H1 (cell line): ENCODE data around the gene OBP2B. TPM values are rescaled to one million over a fixed set of nuclear protein-coding genes. Genes with fewer than 3 reads are reported as not detected.
"Not testable (repeated sequence)": the region's sequence is repeated elsewhere in the genome, so short reads cannot be mapped to it uniquely, and the experiment has no call there.

Source experiments
- CTCF ChIA-PET: fragments of 300-600 bp; sonication (Branson Sonifier 250); formaldehyde crosslinking; loops from one replicate; lab custom pipeline; 2021; ENCODE audit not compliant: partially characterized antibody; lab: Charles Lee
- POLR2A ChIA-PET: fragments of 300-600 bp; sonication (Branson Sonifier 250); formaldehyde crosslinking; loops from one replicate; lab custom pipeline; 2021; ENCODE audit warnings: inconsistent platforms; ENCODE audit not compliant: partially characterized antibody; lab: Charles Lee
- DNase-seq, 2 experiments: peaks; one replicate each; pipeline versions ENCODE4 v3.0.0 to v3.0.0-alpha.2; 2010 to 2022; ENCODE audit warnings: low spot score in 2 of 2, low read depth in 1 of 2, mixed read lengths in 1 of 2
- FAIRE-seq: peaks from 2 replicates; lab custom pipeline; 2011; peaks lifted over from hg19 to GRCh38; lab: Jason Lieb, UNC
- H2AFZ ChIP-seq: 2 replicates; pipeline ENCODE4 v1.8.1; 2012; ENCODE audit warnings: low read length, inconsistent platforms
- H2AK5ac ChIP-seq: 2 replicates; pipeline ENCODE4 v1.6.1; 2013; ENCODE audit warnings: low read depth, low read length
- H2BK120ac ChIP-seq: replicated peaks from 2 replicates; pipeline ENCODE3; 2013; ENCODE audit warnings: low read depth, low read length, inconsistent platforms
- H2BK12ac ChIP-seq: 2 replicates; pipeline ENCODE4 v1.6.1; 2013; ENCODE audit warnings: low read depth, low read length
- H2BK15ac ChIP-seq: 2 replicates; pipeline ENCODE4 v1.6.1; 2013; ENCODE audit warnings: low read length
- H2BK20ac ChIP-seq: 2 replicates; pipeline ENCODE4 v1.6.1; 2013; ENCODE audit warnings: low read length
- H2BK5ac ChIP-seq: 2 replicates; pipeline ENCODE4 v1.6.1; 2013; ENCODE audit warnings: low read depth, low read length
- H3K14ac ChIP-seq: 2 replicates; pipeline ENCODE4 v1.6.1; 2013; ENCODE audit warnings: inconsistent platforms; ENCODE audit not compliant: insufficient read length
- H3K18ac ChIP-seq: 2 replicates; pipeline ENCODE4 v1.6.1; 2013; ENCODE audit warnings: low read length; ENCODE audit errors: extremely low read depth
- H3K23ac ChIP-seq: 2 replicates; pipeline ENCODE4 v1.6.1; 2013; ENCODE audit warnings: inconsistent platforms; ENCODE audit not compliant: insufficient read length
- H3K23me2 ChIP-seq: 2 replicates; pipeline ENCODE4 v1.6.1; 2013; ENCODE audit warnings: low read depth, low read length
- H3K27ac ChIP-seq: 2 replicates; pipeline ENCODE4 v1.6.1; 2011; ENCODE audit warnings: low read depth, low read length, inconsistent platforms
- H3K27me3 ChIP-seq, 4 experiments: replicated peaks in 1 of 4; 1 replicate in 1 of 4; 2 replicates in 3 of 4; pipeline versions ENCODE4 v1.6.1 to v1.8.1; 2011 to 2013; ENCODE audit warnings: low read length in 3 of 4, mild to moderate bottlenecking in 3 of 4, inconsistent platforms in 2 of 4, mixed read lengths in 2 of 4, moderate library complexity in 1 of 4; ENCODE audit not compliant: control insufficient read depth in 3 of 4, insufficient read depth in 3 of 4; ENCODE audit errors: extremely low read depth in 1 of 4
- H3K36me3 ChIP-seq, 4 experiments: 2 replicates each; pipeline versions ENCODE4 v1.6.1 to v1.8.1; 2011 to 2013; ENCODE audit warnings: mild to moderate bottlenecking in 4 of 4, low read length in 3 of 4, moderate library complexity in 2 of 4, control low read depth in 1 of 4, inconsistent platforms in 1 of 4; ENCODE audit not compliant: insufficient read depth in 4 of 4, control insufficient read depth in 2 of 4
- H3K4ac ChIP-seq: replicated peaks from 2 replicates; pipeline ENCODE3; 2013; ENCODE audit warnings: low read length, low read depth, mixed read lengths, inconsistent platforms; ENCODE audit not compliant: insufficient read length
- H3K4me1 ChIP-seq, 4 experiments: replicated peaks in 1 of 4; 1 replicate in 1 of 4; 2 replicates in 3 of 4; pipeline versions ENCODE4 v1.6.1 to v1.8.1; 2011 to 2013; ENCODE audit warnings: low read length in 3 of 4, inconsistent platforms in 2 of 4, mixed read lengths in 1 of 4; ENCODE audit not compliant: insufficient read depth in 4 of 4, control insufficient read depth in 3 of 4
- H3K4me2 ChIP-seq, 2 experiments: 2 replicates each; pipeline versions ENCODE4 v1.6.1 to v1.8.1; 2011 to 2013; ENCODE audit warnings: low read depth in 2 of 2, low read length in 2 of 2, control low read depth in 1 of 2, inconsistent platforms in 1 of 2, mild to moderate bottlenecking in 1 of 2; ENCODE audit not compliant: insufficient read depth in 1 of 2
- H3K4me3 ChIP-seq, 4 experiments: fragments of 200-600, 300-600 bp in 1 of 4; sonication (generic), shearing (Covaris generic), sonication (Bioruptor Twin) in 1 of 4; 2 replicates each; pipeline versions ENCODE4 v1.5.1 to v1.8.1; 2011 to 2016; ENCODE audit warnings: low read length in 4 of 4, low read depth in 3 of 4, control low read depth in 2 of 4, inconsistent platforms in 2 of 4, mild to moderate bottlenecking in 2 of 4, mixed read lengths in 1 of 4, moderate library complexity in 1 of 4; ENCODE audit not compliant: insufficient read depth in 2 of 4; ENCODE audit errors: extremely low read depth in 1 of 4
- H3K56ac ChIP-seq: replicated peaks from 2 replicates; pipeline ENCODE3; 2013; ENCODE audit warnings: low read depth, mild to moderate bottlenecking, mixed read lengths, low read length, inconsistent platforms; ENCODE audit not compliant: insufficient read length
- H3K79me1 ChIP-seq: 2 replicates; pipeline ENCODE4 v1.6.1; 2013; ENCODE audit warnings: low read depth, low read length, control low read depth
- H3K79me2 ChIP-seq, 2 experiments: 2 replicates each; pipeline versions ENCODE4 v1.6.1 to v1.8.1; 2012 to 2013; ENCODE audit warnings: low read length in 2 of 2, mild to moderate bottlenecking in 2 of 2, inconsistent platforms in 1 of 2; ENCODE audit not compliant: insufficient read depth in 2 of 2, control insufficient read depth in 1 of 2
- H3K9ac ChIP-seq, 4 experiments: replicated peaks in 1 of 4; 1 replicate in 1 of 4; 2 replicates in 3 of 4; pipeline versions ENCODE4 v1.6.1 to v1.8.1; 2011 to 2013; ENCODE audit warnings: low read depth in 3 of 4, low read length in 3 of 4, control low read depth in 2 of 4, mild to moderate bottlenecking in 2 of 4, moderate library complexity in 2 of 4, inconsistent platforms in 1 of 4; ENCODE audit errors: extremely low read depth in 1 of 4
- H3K9me3 ChIP-seq, 2 experiments: 2 replicates each; pipeline versions ENCODE4 v1.6.1 to v1.8.1; 2012 to 2013; ENCODE audit warnings: mild to moderate bottlenecking in 2 of 2, moderate library complexity in 2 of 2, control low read depth in 1 of 2, inconsistent platforms in 1 of 2, low read depth in 1 of 2, low read length in 1 of 2, mixed read lengths in 1 of 2; ENCODE audit not compliant: insufficient read depth in 2 of 2
- H4K20me1 ChIP-seq, 2 experiments: replicated peaks in 1 of 2; 2 replicates each; pipeline versions ENCODE3 to v1.8.1; 2011 to 2013; ENCODE audit warnings: inconsistent platforms in 2 of 2, low read length in 2 of 2, mild to moderate bottlenecking in 1 of 2; ENCODE audit not compliant: insufficient read depth in 2 of 2, control insufficient read depth in 1 of 2
- H4K5ac ChIP-seq: 2 replicates; pipeline ENCODE4 v1.6.1; 2013; ENCODE audit warnings: low read length, low read depth, mixed read lengths, inconsistent platforms; ENCODE audit not compliant: insufficient read length
- H4K8ac ChIP-seq: 2 replicates; pipeline ENCODE4 v1.8.0; 2013; ENCODE audit warnings: mild to moderate bottlenecking, moderate library complexity, low read length, inconsistent platforms; ENCODE audit not compliant: insufficient read depth; ENCODE audit errors: extremely low read depth
- H4K91ac ChIP-seq: replicated peaks from 2 replicates; pipeline ENCODE3; 2013; ENCODE audit warnings: low read length, mixed read lengths, inconsistent platforms; ENCODE audit not compliant: insufficient read length
- KDM5A ChIP-seq: fragments of 200-600 bp; IDR thresholded peaks from 2 replicates; pipeline ENCODE4 v1.7.1; 2012; ENCODE audit warnings: mild to moderate bottlenecking, low read length, inconsistent platforms, mixed read lengths
- RBBP5 ChIP-seq: IDR thresholded peaks from 2 replicates; pipeline ENCODE4 v1.7.1; 2012; ENCODE audit warnings: low read depth, mild to moderate bottlenecking, inconsistent platforms, low read length, moderate library complexity, borderline replicate concordance
- SP1 ChIP-seq: IDR thresholded peaks from 2 replicates; pipeline ENCODE4 v1.6.1; 2011; ENCODE audit warnings: low read depth, low read length
- WGBS, 2 experiments: shearing (Covaris generic) in 1 of 2; methylation state at CpG; one replicate each; pipeline versions ENCODE4 v1.1.6 to v1.1.7; 2013 to 2015; ENCODE audit warnings: low lambda C conversion rate in 2 of 2, mixed read lengths in 2 of 2, inconsistent platforms in 1 of 2, low coverage in 1 of 2, missing lambda C conversion rate in 1 of 2; ENCODE audit not compliant: insufficient replicate concordance in 2 of 2, insufficient coverage in 1 of 2, insufficient read length in 1 of 2; ENCODE audit errors: extremely low coverage in 1 of 2, missing lambda C conversion rate in 1 of 2; 5-methylcytosine and 5-hydroxymethylcytosine counted together
- polyA plus RNA-seq, 7 experiments: library from polyadenylated mRNA; depleted of rRNA in 3 of 7; stranded (reverse) in 5 of 7; unstranded in 2 of 7; fragments of >200 nt in 5 of 7; fragments of 200-250 nt in 2 of 7; gene quantifications; 1 replicate in 5 of 7; 2 replicates in 1 of 7; 4 replicates in 1 of 7; pipeline versions ENCODE4 v1.2.1 to v1.2.3, GENCODE V29; 2011 to 2013; ENCODE audit warnings: missing spikeins in 2 of 7, mixed read lengths in 2 of 7
- total RNA-seq: library from RNA; stranded (reverse); fragmentation: NEBNext Ultra II Directional; extraction: Animal tissue kit (Norgen Biotek cat#: 25700); gene quantifications from 2 replicates; pipeline ENCODE4 v1.2.1, GENCODE V29; 2021

The OBP2B gene
- total and polyA plus RNA-seq, 2 of the 8 experiments (the other 6 are each of a cell fraction or from before 2014, with no cell fraction given), result not detected

GRCh38 chr9:133237035-133237731 lies 28.1 kb upstream of the OBP2B start (continued):
- TF ChIP-seq RBBP5, result no peak
- TF ChIP-seq KDM5A, result no peak
- no peak for TF ChIP-seq SP1

- POLR2A ChIA-PET, result interaction anchor here (3.5 kb wide), 1 partner anchor 115 kb away, joined by 14 read pairs; no protein-coding TSS in a partner anchor
- not testable (repeated sequence) for H3K23ac ChIP-seq, H3K9ac ChIP-seq, DNase-seq, H2AK5ac ChIP-seq, H2BK5ac ChIP-seq, H3K4ac ChIP-seq, H2BK20ac ChIP-seq, H3K14ac ChIP-seq, H3K23me2 ChIP-seq, H2BK120ac ChIP-seq, H4K5ac ChIP-seq, H2AFZ ChIP-seq, H3K36me3 ChIP-seq, H2BK12ac ChIP-seq, H3K56ac ChIP-seq, H3K79me1 ChIP-seq, H3K4me2 ChIP-seq, H4K20me1 ChIP-seq, H2BK15ac ChIP-seq, H4K91ac ChIP-seq, H3K4me3 ChIP-seq, H3K79me2 ChIP-seq, H3K4me1 ChIP-seq, H3K9me3 ChIP-seq, FAIRE-seq, H4K8ac ChIP-seq, H3K18ac ChIP-seq, H3K27ac ChIP-seq
- peaks cover 0 to 12% (median 6%) of the 10 kb centered on the region in 4 experiments; a peak in 3 of 7 replicates for H3K27me3 ChIP-seq
- WGBS, 2 experiments, result 90% methylated on average over 18 of the region's 19 CpGs; no CpG with 5 or more reads in 1 of the 2 experiments
- CTCF ChIA-PET, result interaction anchor here (0.7 to 4.5 kb wide), 2 partner anchors 10 to 49 kb away, joined by 3 to 69 read pairs; no protein-coding TSS in a partner anchor
Measured at GRCh38 chr9:133236291-133237034, 27.4 kb upstream of the OBP2B start.
